OCI-LY7 (cell line): ENCODE results near the gene SLC8B1. TPM values are rescaled to one million over a fixed set of nuclear protein-coding genes. Genes with fewer than 3 reads are reported as not detected.

Experiments used
- BruUV-seq: library from RNA; stranded (reverse); fragments of 400-500 nt; replicated peaks from 2 replicates; lab custom pipeline; 2021; lab: Mats Ljungman, UMichigan
- CTCF ChIA-PET: fragments of 300-600 bp; sonication (Branson Sonifier 250); formaldehyde crosslinking; loops from one replicate; lab custom pipeline; 2022; ENCODE audit warnings: antibody characterized with exemption; ENCODE audit not compliant: unreplicated experiment; lab: Charles Lee
- POLR2A ChIA-PET: fragments of 300-600 bp; sonication (Branson Sonifier 250); formaldehyde crosslinking; loops from one replicate; lab custom pipeline; 2022; ENCODE audit warnings: antibody characterized with exemption; lab: Charles Lee
- DNase-seq: peaks from one replicate; pipeline ENCODE4 v3.0.0-alpha.2; 2015; ENCODE audit warnings: low spot score
- H2AFZ ChIP-seq: fragments of 200-600 bp; sonication (generic), shearing (Covaris generic); 2 replicates; pipeline ENCODE4 v1.6.1; 2014; ENCODE audit warnings: mild to moderate bottlenecking, antibody characterized with exemption, low read length, moderate library complexity
- H3K27ac ChIP-seq: fragments of 200-600 bp; sonication (generic); 2 replicates; pipeline ENCODE4 v1.5.1; 2014; ENCODE audit warnings: mixed run types, low read depth, mild to moderate bottlenecking, moderate library complexity, low read length, inconsistent platforms; ENCODE audit not compliant: poor library complexity, severe bottlenecking
- H3K36me3 ChIP-seq: fragments of 200-600 bp; sonication (generic); 2 replicates; pipeline ENCODE4 v1.6.1; 2014; ENCODE audit warnings: mild to moderate bottlenecking, antibody characterized with exemption, low read length, moderate library complexity, mixed read lengths; ENCODE audit not compliant: insufficient read depth
- H3K4me1 ChIP-seq: fragments of 200-600 bp; sonication (generic); 2 replicates; pipeline ENCODE4 v1.5.1; 2014; ENCODE audit warnings: mild to moderate bottlenecking, low read length; ENCODE audit not compliant: insufficient read depth, poor library complexity, severe bottlenecking
- H3K4me2 ChIP-seq: fragments of 200-600 bp; sonication (generic); 2 replicates; pipeline ENCODE4 v1.6.1; 2014; ENCODE audit warnings: mild to moderate bottlenecking, low read length
- H3K4me3 ChIP-seq: fragments of 200-600 bp; sonication (generic); 2 replicates; pipeline ENCODE4 v1.5.1; 2014; ENCODE audit warnings: mild to moderate bottlenecking, low read depth, low read length; ENCODE audit not compliant: poor library complexity, severe bottlenecking
- H3K79me2 ChIP-seq: fragments of 200-600 bp; sonication (generic); 2 replicates; pipeline ENCODE4 v1.6.1; 2016; ENCODE audit warnings: low read depth, mild to moderate bottlenecking, low read length, moderate library complexity, mixed read lengths; ENCODE audit not compliant: insufficient read depth
- H3K9me2 ChIP-seq: fragments of 200-600 bp; sonication (generic); 2 replicates; pipeline ENCODE4 v1.6.1; 2016; ENCODE audit warnings: mild to moderate bottlenecking, low read length, mixed read lengths; ENCODE audit not compliant: insufficient read depth
- H3K9me3 ChIP-seq: fragments of 200-600 bp; sonication (generic); 2 replicates; pipeline ENCODE4 v1.6.1; 2014; ENCODE audit warnings: mild to moderate bottlenecking, mixed run types, low read length, mixed read lengths
- H4K20me1 ChIP-seq: fragments of 200-600 bp; sonication (generic); 2 replicates; pipeline ENCODE4 v1.6.1; 2014; ENCODE audit warnings: mild to moderate bottlenecking, antibody characterized with exemption, low read length, moderate library complexity, mixed read lengths; ENCODE audit not compliant: insufficient read depth
- EZH2phosphoT487 ChIP-seq: fragments of 200-600 bp; sonication (generic); IDR thresholded peaks from 2 replicates; pipeline ENCODE4 v1.6.1; 2018; ENCODE audit warnings: low read depth, borderline replicate concordance, mild to moderate bottlenecking, mixed run types, antibody characterized with exemption, low read length, moderate library complexity, mixed read lengths
- intact Hi-C: fragments of 100-400 bp; cut with micrococcal nuclease; formaldehyde crosslinking; loops from one replicate; pipeline ENCODE4 v1.10.0; 2022; ENCODE audit not compliant: unreplicated experiment
- total RNA-seq, 2 experiments: library from RNA; depleted of rRNA in 1 of 2; stranded (reverse); fragments of >200 nt in 1 of 2; shearing (Covaris generic) in 1 of 2; gene quantifications; 2 replicates each; pipeline ENCODE4 v1.2.3, GENCODE V29; 2014 to 2022
- TF ChIP-seq, protein P1 (sequence below): fragments of 200-600 bp; sonication (generic); conservative IDR thresholded peaks from 2 replicates; pipeline ENCODE4 v1.5.1; 2014; ENCODE audit warnings: mild to moderate bottlenecking, antibody characterized with exemption, low read length, moderate library complexity, mixed read lengths

The SLC8B1 gene
- total RNA-seq, 2 experiments from 2014 or later, result 47.1 to 57.2 TPM

DNA sequence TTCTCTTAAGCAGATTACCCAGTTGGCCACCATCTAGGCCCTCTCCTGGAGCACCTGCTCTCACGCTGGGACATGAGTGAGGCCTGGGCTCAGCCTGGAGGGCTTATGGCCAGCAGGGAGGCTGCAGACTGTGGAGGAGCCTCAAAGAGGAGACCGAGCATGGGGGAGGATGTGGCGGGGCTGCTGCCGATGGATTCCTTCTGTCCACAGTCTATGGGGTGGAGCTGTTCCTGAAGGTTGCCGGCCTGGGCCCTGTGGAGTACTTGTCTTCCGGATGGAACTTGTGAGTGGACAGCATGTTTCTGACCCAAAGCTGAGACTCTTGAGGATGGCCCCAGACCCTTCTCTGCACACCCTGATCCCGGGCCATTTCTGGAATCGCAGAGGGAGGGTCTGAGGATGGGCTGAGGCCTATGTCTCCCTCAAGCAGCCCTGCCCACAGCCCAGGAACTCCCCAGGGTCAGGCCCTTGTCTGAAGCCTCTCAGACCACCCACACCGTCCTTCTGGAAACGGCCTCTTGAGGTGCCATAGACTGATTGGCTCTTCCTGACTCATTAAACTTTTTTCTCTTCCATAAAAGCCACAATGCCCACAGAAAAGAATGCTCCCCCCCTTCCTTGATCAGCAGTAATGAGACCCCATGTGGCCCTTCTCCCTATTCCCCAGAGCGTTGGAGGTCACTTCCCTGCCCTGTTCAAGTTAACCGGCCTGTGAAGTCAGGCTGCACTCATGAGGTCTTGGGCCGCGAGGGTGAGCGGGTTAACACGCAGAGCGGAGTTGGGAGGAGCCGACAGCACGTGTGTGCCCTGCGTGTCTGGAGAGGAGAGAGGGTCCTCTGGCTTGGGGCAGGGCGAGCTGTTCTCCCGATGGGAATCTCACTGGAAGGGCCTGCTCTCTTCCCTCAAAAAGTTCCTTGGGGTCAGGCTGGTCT is 49.0 kb downstream of the SLC8B1 start:
- TF ChIP-seq EZH2phosphoT487, result no peak
- CTCF ChIA-PET, result no interaction called here
- Histone ChIP-seq H3K9me2 (no peaks in the 10 kb centered on the region), H3K79me2 (no peaks in the 10 kb centered on the region), H3K4me1 (no peaks in the 10 kb centered on the region), H3K4me3 (no peak overlapping the region), H3K9me3 (no peaks in the 10 kb centered on the region), H3K36me3 (peaks cover 96% of the 10 kb centered on the region), H4K20me1 (no peaks in the 10 kb centered on the region), H3K4me2 (no peak overlapping the region), H3K27ac (no peak overlapping the region), H2AFZ (no peak overlapping the region)
- BruUV-seq, result no TSS peak
- POLR2A ChIA-PET, result no interaction called here
- DNase-seq, result no peak
- intact Hi-C loops, result no loop called here

DNA sequence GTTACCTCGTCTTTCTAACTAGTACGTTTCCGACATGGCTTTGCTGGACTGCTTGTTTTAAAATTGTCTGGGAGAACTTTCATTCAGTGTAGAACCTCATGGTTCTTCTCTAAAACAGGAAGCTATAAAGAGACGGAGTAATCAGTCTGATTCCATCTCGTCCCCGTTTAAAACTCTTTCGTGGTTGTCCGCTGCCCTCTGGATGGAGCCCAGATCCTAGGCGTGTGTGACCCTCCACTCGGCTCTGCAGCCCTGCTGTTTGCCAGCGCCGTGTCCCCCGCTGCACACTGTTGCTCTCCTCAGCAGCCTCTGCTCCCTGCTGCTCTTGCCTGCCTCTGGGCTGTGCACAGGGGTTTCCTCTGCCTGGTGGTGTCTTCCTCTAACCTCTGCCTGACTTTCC is 50.2 kb downstream of the SLC8B1 start:
- H3K4me1 ChIP-seq, result no peaks in the 10 kb centered on the region
- H4K20me1 ChIP-seq, result no peaks in the 10 kb centered on the region
- peaks cover 96% of the 10 kb centered on the region for H3K36me3 ChIP-seq
- no peak overlapping the region for H2AFZ ChIP-seq
- no peak for DNase-seq
- H3K9me2 ChIP-seq, result no peaks in the 10 kb centered on the region
- no peak overlapping the region for H3K4me2 ChIP-seq
- no peak for TF ChIP-seq EZH2phosphoT487
- TF ChIP-seq, protein P1, sequence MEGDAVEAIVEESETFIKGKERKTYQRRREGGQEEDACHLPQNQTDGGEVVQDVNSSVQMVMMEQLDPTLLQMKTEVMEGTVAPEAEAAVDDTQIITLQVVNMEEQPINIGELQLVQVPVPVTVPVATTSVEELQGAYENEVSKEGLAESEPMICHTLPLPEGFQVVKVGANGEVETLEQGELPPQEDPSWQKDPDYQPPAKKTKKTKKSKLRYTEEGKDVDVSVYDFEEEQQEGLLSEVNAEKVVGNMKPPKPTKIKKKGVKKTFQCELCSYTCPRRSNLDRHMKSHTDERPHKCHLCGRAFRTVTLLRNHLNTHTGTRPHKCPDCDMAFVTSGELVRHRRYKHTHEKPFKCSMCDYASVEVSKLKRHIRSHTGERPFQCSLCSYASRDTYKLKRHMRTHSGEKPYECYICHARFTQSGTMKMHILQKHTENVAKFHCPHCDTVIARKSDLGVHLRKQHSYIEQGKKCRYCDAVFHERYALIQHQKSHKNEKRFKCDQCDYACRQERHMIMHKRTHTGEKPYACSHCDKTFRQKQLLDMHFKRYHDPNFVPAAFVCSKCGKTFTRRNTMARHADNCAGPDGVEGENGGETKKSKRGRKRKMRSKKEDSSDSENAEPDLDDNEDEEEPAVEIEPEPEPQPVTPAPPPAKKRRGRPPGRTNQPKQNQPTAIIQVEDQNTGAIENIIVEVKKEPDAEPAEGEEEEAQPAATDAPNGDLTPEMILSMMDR, result no peak
- intact Hi-C loops, result no loop called here
- no TSS peak for BruUV-seq
- CTCF ChIA-PET, result no interaction called here
- H3K4me3 ChIP-seq, result no peak overlapping the region
- no peaks in the 10 kb centered on the region for H3K9me3 ChIP-seq
- no peaks in the 10 kb centered on the region for H3K79me2 ChIP-seq
- POLR2A ChIA-PET, result no interaction called here
- H3K27ac ChIP-seq, result no peak overlapping the region

DNA sequence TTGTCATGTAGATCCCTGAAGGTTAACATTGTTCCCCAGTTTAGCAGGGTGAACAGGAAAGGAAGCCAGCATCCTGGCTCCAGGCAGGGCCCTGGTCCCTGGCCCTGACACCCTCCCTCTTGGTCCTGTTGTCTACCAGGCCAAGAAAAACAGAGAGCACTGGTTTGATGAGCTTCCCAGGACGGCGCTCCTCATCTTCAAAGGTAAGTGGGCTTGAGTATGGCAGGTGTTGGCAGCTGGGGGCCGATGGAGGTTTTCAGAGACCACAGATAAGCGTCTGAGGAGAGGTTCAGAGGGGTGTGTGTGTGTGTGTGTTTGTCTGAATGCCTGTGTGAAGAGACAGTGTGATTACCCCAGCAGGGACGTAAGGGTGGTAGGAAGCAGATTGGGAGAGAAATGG is 56.3 kb downstream of the SLC8B1 start:
- Histone ChIP-seq H3K9me3 (no peaks in the 10 kb centered on the region), H3K4me3 (no peak overlapping the region), H3K36me3 (peaks cover 89% of the 10 kb centered on the region), H2AFZ (no peak overlapping the region), H4K20me1 (no peaks in the 10 kb centered on the region), H3K79me2 (no peaks in the 10 kb centered on the region), H3K4me1 (no peaks in the 10 kb centered on the region), H3K9me2 (no peaks in the 10 kb centered on the region), H3K27ac (no peak overlapping the region), H3K4me2 (no peak overlapping the region)
- no peak for TF ChIP-seq EZH2phosphoT487
- TF ChIP-seq, protein P1, result no peak
- ChIA-PET CTCF (no interaction called here), POLR2A (interaction anchor here (0.6 kb wide), 1 partner anchor 35 kb away, joined by 4 read pairs; no protein-coding TSS in a partner anchor)
- no TSS peak for BruUV-seq
- intact Hi-C loops, result loop anchor here (10.0 kb wide), 1 partner anchor 84 kb away; no protein-coding TSS in a partner anchor
- DNase-seq, result no peak
